Keratinocyte (primary cell): ENCODE results near the gene SLC51A. TPM values are rescaled to one million over a fixed set of nuclear protein-coding genes. Genes with fewer than 3 reads are reported as not detected.

Experiments
- DNase-seq: peaks from one replicate; pipeline ENCODE4 v3.0.0-alpha.2; 2011; ENCODE audit warnings: low read depth, missing footprints, low spot score
- FAIRE-seq: peaks from 2 replicates; lab custom pipeline; 2011; peaks lifted over from hg19 to GRCh38; lab: Jason Lieb, UNC
- H2AFZ ChIP-seq: 2 replicates; pipeline ENCODE4 v1.6.0; 2012; ENCODE audit warnings: low read length, control low read depth, inconsistent platforms; ENCODE audit not compliant: control insufficient read depth
- H3K27ac ChIP-seq: 2 replicates; pipeline ENCODE4 v1.5.1; 2011; ENCODE audit warnings: low read length; ENCODE audit not compliant: control insufficient read depth, insufficient read depth
- H3K27me3 ChIP-seq: 3 replicates; pipeline ENCODE4 v1.6.0; 2011; ENCODE audit warnings: low read length; ENCODE audit not compliant: control insufficient read depth, insufficient read depth; ENCODE audit errors: extremely low read depth
- H3K36me3 ChIP-seq, 2 experiments: 2 replicates in 1 of 2; 3 replicates in 1 of 2; pipeline ENCODE4 v1.5.1; 2011; ENCODE audit warnings: low read length in 2 of 2, mild to moderate bottlenecking in 1 of 2; ENCODE audit not compliant: control insufficient read depth in 2 of 2, insufficient read depth in 2 of 2; ENCODE audit errors: extremely low read depth in 1 of 2
- H3K4me1 ChIP-seq: 3 replicates; pipeline ENCODE4 v1.5.1; 2011; ENCODE audit warnings: low read length; ENCODE audit not compliant: control insufficient read depth, insufficient read depth; ENCODE audit errors: extremely low read depth
- H3K4me2 ChIP-seq: 3 replicates; pipeline ENCODE4 v1.6.0; 2011; ENCODE audit warnings: low read depth, low read length; ENCODE audit not compliant: control insufficient read depth, insufficient read depth; ENCODE audit errors: extremely low read depth
- H3K4me3 ChIP-seq, 3 experiments: fragments of 200-600 bp in 1 of 3; sonication (generic) in 1 of 3; 2 replicates in 2 of 3; 3 replicates in 1 of 3; pipeline ENCODE4 v1.5.1; 2011 to 2016; ENCODE audit warnings: low read length in 3 of 3, mild to moderate bottlenecking in 3 of 3, control low read depth in 2 of 3, inconsistent platforms in 1 of 3, low read depth in 1 of 3, mixed read lengths in 1 of 3, mixed run types in 1 of 3, moderate library complexity in 1 of 3; ENCODE audit not compliant: control insufficient read depth in 2 of 3, insufficient read depth in 2 of 3; ENCODE audit errors: extremely low read depth in 1 of 3
- H3K79me2 ChIP-seq: 2 replicates; pipeline ENCODE4 v1.6.0; 2012; ENCODE audit warnings: low read length; ENCODE audit not compliant: control insufficient read depth, insufficient read depth
- H3K9ac ChIP-seq: 3 replicates; pipeline ENCODE4 v1.6.0; 2011; ENCODE audit warnings: low read length; ENCODE audit not compliant: control insufficient read depth, insufficient read depth; ENCODE audit errors: extremely low read depth
- H3K9me1 ChIP-seq: 3 replicates; pipeline ENCODE4 v1.6.0; 2011; ENCODE audit warnings: low read length; ENCODE audit not compliant: control insufficient read depth, insufficient read depth; ENCODE audit errors: extremely low read depth
- H3K9me3 ChIP-seq: 2 replicates; pipeline ENCODE4 v1.5.1; 2012; ENCODE audit warnings: low read depth, low read length; ENCODE audit not compliant: control insufficient read depth
- H4K20me1 ChIP-seq: 3 replicates; pipeline ENCODE4 v1.6.0; 2011; ENCODE audit warnings: low read length; ENCODE audit not compliant: control insufficient read depth, insufficient read depth; ENCODE audit errors: extremely low read depth
- EZH2 ChIP-seq: IDR thresholded peaks from one replicate; pipeline ENCODE4 v1.6.1; 2012; ENCODE audit warnings: inconsistent platforms, mild to moderate bottlenecking, low read length, moderate library complexity
- dilution Hi-C: fragments of 300-500 bp; cut with MboI; formaldehyde crosslinking; loops from one replicate; pipeline ENCODE4 v1.7.0; 2020; ENCODE audit warnings: low sequenced_read_pairs; ENCODE audit not compliant: extremely low pct_ligation_motif_present
- polyA plus RNA-seq, 5 experiments: library from polyadenylated mRNA; depleted of rRNA in 3 of 5; stranded (reverse) in 3 of 5; stranded (forward) in 1 of 5; unstranded in 1 of 5; fragments of >200 nt; gene quantifications; 1 replicate in 1 of 5; 2 replicates in 3 of 5; 3 replicates in 1 of 5; pipeline versions ENCODE4 v1.2.1 to v1.2.3, GENCODE V29; 2011 to 2012; ENCODE audit warnings: missing spikeins in 2 of 5, low read depth in 1 of 5, low replicate concordance in 1 of 5
- TF ChIP-seq, protein P1 (sequence below), 3 experiments: IDR thresholded peaks in 1 of 3; conservative IDR thresholded peaks in 1 of 3; optimal IDR thresholded peaks in 1 of 3; 2 replicates in 2 of 3; 3 replicates in 1 of 3; pipeline versions ENCODE3 to v1.5.1; 2011; ENCODE audit warnings: low read length in 3 of 3, mild to moderate bottlenecking in 3 of 3, moderate library complexity in 2 of 3, control low read depth in 1 of 3, inconsistent platforms in 1 of 3; ENCODE audit not compliant: insufficient read depth in 2 of 3; ENCODE audit errors: extremely low read depth in 1 of 3

Gene SLC51A
- polyA plus RNA-seq, 1 donor (not counting 4 experiments of a cell fraction or from before 2014, with no cell fraction given): not detected

DNA sequence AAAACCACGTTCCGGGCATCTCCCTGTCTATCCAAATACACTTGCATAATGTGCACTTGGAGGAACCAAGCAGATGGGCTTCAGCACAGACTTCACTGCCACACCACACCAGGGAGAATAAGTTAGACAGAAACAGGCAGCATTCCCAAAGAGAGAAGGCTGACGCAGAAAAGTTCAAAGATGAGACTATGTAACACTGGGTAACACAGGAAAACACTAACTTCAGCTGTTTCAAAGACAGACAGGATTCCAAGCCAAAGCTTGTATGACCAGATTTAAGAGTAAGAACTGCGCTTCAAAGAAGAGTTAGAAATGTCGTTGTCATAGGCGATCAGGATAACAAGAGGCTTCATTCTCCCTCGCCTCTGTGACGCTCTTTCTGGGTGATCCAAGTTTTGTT, 19.9 kb downstream of the SLC51A start:
- Histone ChIP-seq H4K20me1 (no peaks in the 10 kb centered on the region), H3K27me3 (no peaks in the 10 kb centered on the region), H3K79me2 (no peaks in the 10 kb centered on the region), H3K4me1 (no peaks in the 10 kb centered on the region), H3K4me2 (no peak overlapping the region), H3K27ac (no peak overlapping the region), H3K9ac (no peak overlapping the region), H3K4me3 (no peak overlapping the region), H3K9me1 (no peaks in the 10 kb centered on the region), H3K9me3 (no peaks in the 10 kb centered on the region), H2AFZ (no peak overlapping the region), H3K36me3 (peaks cover 26 to 31% of the 10 kb centered on the region in 2 experiments)
- no peak for DNase-seq
- dilution Hi-C loops: no loop called here
- FAIRE-seq: no peak
- TF ChIP-seq, protein P1, sequence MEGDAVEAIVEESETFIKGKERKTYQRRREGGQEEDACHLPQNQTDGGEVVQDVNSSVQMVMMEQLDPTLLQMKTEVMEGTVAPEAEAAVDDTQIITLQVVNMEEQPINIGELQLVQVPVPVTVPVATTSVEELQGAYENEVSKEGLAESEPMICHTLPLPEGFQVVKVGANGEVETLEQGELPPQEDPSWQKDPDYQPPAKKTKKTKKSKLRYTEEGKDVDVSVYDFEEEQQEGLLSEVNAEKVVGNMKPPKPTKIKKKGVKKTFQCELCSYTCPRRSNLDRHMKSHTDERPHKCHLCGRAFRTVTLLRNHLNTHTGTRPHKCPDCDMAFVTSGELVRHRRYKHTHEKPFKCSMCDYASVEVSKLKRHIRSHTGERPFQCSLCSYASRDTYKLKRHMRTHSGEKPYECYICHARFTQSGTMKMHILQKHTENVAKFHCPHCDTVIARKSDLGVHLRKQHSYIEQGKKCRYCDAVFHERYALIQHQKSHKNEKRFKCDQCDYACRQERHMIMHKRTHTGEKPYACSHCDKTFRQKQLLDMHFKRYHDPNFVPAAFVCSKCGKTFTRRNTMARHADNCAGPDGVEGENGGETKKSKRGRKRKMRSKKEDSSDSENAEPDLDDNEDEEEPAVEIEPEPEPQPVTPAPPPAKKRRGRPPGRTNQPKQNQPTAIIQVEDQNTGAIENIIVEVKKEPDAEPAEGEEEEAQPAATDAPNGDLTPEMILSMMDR (optimal IDR thresholded peaks at IDR 0.05 in 1 of 3, IDR thresholded peaks at IDR 0.05 in 1 of 3, conservative IDR thresholded peaks at IDR 0.05 in 1 of 3; ENCODE audit: extremely low read depth in 1 of 3, insufficient read depth in 2 of 3, low read length in 3 of 3): no peak
- TF ChIP-seq EZH2: no peak

DNA sequence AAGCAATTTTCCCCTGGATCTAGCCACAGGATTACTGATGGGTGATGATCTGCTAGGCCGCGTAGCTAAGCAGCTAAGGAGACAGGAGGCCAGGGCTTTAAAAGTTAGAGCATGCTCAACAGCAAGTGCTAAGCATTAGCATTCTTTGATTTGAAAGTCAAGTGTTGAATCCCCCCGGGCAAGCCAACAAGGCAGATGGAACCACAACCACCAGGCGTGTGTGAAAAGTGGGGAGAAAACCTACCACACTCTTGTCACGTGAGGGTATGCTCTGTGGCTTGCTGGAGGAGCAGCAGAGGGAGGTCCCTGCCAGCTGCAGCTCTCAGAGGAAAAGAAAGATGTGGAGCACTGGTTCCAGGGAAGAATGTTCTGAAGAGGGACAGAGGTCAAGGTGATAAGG, 20.9 kb downstream of the SLC51A start:
- Histone ChIP-seq H2AFZ (no peak overlapping the region), H4K20me1 (no peaks in the 10 kb centered on the region), H3K9me3 (no peaks in the 10 kb centered on the region), H3K4me3 (no peak overlapping the region), H3K4me1 (no peaks in the 10 kb centered on the region), H3K4me2 (no peak overlapping the region), H3K36me3 (peaks cover 33 to 35% of the 10 kb centered on the region in 2 experiments), H3K9me1 (no peaks in the 10 kb centered on the region), H3K9ac (no peak overlapping the region), H3K27me3 (no peaks in the 10 kb centered on the region), H3K79me2 (no peaks in the 10 kb centered on the region), H3K27ac (no peak overlapping the region)
- no peak for FAIRE-seq
- TF ChIP-seq, protein P1 (optimal IDR thresholded peaks at IDR 0.05 in 1 of 3, IDR thresholded peaks at IDR 0.05 in 1 of 3, conservative IDR thresholded peaks at IDR 0.05 in 1 of 3; ENCODE audit: extremely low read depth in 1 of 3, insufficient read depth in 2 of 3, low read length in 3 of 3): no peak
- TF ChIP-seq EZH2: no peak
- dilution Hi-C loops: no loop called here
- no peak for DNase-seq
